ENCODE measurements around the gene ST8SIA2.

ST8SIA2 gene

DNA sequence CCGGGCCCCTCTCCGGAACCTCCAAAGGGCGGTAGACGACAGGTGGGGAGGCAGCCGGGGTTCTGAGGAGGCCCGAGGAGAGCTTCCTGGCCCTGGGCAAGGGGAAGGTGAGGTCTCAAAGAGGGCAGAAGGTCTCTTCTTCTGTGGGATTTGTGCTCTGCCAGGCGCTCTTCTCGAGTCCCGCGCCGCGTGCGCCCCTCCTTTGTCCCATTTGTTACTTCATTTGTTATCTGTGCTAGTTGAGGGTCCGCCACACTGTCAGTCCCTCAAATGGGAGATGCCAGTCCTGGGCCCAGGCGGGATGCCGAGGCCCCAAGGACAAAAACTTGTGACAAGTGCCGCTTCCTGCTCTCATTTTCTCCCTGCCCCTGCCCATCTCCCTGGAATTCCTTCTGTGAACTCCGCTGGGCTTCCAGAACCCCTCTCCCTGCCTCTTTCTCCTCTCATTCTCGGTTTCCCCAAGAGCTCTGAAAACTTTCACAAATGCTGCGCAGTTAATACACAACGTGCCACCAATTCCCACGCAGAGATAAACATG lies 1.5 kb downstream of the ST8SIA2 start:
- in situ Hi-C loops (cut with MboI; ENCODE audit: low sequenced_read_pairs): no loop called here

GRCh38 chr15:92399271-92399950 lies 5.7 kb downstream of the ST8SIA2 start:
- in situ Hi-C loops (cut with MboI; ENCODE audit: low sequenced_read_pairs): no loop called here

- in situ Hi-C loops (cut with MboI; ENCODE audit: low sequenced_read_pairs): no loop called here
Observed at GRCh38 chr15:92400573-92400972, 6.9 kb downstream of the ST8SIA2 start.

DNA sequence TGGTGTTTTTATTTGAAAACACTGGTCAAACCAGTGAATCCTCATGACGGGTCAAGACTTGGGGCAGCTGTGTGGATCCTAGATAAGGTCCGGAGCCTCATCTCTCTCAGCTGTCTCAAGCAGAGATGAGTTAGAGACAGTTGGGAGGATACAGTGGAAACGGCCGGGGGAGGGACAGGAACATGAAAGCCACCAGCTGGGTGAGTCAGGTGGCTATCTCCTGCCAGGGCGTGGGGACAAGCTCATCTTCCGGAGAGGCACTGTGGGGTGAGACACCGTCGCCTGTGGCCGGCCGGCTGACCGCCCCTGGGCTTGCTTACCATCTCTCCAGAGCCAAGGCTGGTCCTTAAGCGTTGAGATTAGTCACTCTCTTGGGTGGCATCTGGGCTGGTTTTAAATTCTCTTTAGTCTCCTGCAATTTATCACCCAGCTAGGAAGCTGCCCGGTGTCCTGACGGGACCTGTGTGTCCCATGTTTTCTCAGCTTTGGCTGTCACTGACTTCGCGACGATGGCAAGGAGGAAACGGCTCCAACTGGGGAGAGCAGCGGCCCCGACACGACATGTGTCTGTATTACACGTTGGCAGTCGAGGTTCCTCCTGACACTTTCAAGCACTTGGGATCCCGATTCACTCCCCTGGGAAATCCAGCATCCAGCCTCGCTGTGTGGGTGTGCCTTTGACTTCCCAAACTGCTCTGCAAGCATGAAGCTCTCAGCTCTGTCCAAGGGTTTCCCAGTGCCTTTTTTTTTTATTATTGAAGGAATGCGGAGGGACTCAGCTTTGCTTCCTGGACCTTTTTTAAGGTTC lies 7.5 kb downstream of the ST8SIA2 start:
- in situ Hi-C loops (cut with MboI; ENCODE audit: low sequenced_read_pairs): no loop called here

DNA sequence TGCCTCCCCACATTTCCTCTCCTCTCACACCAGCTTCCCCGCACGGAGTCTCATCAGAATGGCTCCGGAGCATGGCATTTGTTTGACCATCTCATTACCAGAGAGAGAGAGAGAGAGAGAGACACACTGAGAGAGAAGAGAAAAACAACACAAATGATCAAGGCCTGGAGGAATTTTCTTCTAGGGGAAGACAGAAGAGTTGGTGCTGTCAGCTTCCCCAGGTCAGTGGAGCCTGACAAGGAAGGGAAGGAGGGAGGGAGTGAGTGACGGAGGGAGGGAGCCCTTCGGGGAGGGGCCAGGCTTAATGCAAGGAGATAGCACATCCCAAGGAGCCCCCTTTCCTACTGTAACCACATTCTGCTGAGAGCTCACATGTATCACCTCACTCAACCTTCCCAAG lies 9.1 kb downstream of the ST8SIA2 start:
- in situ Hi-C loops (cut with MboI; ENCODE audit: low sequenced_read_pairs): no loop called here

DNA sequence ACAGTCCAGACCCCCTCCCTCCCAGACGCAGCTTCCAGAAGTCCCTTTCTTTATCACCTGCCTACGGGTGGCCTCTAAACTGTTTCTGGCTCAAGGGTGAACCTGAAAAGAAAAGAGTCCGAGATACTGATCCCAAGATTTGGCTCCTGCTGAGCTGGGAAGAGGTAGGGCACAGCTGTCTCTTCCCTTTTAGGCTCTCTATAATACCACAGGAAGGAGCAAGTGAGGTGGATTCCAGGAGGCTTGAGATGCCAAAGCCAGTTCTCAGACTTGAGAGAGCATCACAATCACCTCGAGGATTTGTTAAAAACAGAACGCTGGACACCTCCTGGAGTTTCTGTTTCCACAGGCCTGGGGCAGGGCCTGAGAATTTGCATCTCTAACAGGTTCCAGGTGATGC lies 12.3 kb downstream of the ST8SIA2 start:
- in situ Hi-C loops (cut with MboI; ENCODE audit: low sequenced_read_pairs): no loop called here

DNA sequence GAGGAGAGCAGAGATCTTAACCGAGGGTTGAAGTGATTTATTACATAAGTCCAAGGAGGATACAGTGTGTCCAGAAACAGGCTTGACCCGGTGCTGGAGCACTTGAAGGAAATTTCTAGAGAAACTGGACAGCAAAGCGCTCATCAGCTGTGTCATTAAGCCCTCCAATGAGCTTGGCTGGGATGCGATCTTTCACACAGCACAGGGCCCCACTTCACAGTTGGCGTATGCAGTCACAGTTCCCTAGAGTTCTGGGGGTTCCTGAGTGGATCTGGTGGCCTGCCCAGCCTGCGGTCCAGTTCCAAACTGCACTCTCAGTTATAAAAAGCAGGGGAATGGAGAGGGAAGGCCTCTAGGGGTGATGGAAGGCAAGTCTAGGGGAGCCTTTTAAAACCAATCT lies 13.6 kb downstream of the ST8SIA2 start:
- in situ Hi-C loops (cut with MboI; ENCODE audit: low sequenced_read_pairs): no loop called here

GRCh38 chr15:92407916-92408315 lies 14.2 kb downstream of the ST8SIA2 start:
- in situ Hi-C loops (cut with MboI; ENCODE audit: low sequenced_read_pairs): no loop called here

- in situ Hi-C loops (cut with MboI; ENCODE audit: low sequenced_read_pairs): no loop called here
Observed at GRCh38 chr15:92409006-92409405, 15.3 kb downstream of the ST8SIA2 start.

GRCh38 chr15:92409521-92409920 lies 15.8 kb downstream of the ST8SIA2 start:
- in situ Hi-C loops (cut with MboI; ENCODE audit: low sequenced_read_pairs): no loop called here

DNA sequence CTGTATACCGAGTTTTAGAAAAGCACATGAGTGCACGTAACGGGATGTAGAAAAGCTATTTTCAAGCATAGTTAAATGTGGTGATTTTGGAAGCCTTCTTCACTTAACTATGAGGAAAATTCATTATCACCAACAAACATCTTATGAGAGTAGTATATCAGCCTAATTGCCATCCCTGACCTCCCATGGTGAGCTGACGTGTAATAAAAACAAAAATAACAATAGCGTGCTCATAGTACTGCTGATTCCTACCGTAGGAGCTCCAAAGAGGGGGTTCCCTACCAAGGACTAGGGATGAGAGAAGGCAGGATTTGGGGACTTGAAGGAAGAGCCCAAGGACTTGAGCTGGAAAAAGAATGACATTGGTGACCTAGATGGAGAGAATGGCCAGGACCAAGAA lies 16.9 kb downstream of the ST8SIA2 start:
- in situ Hi-C loops (cut with MboI; ENCODE audit: low sequenced_read_pairs): no loop called here

- in situ Hi-C loops (cut with MboI; ENCODE audit: low sequenced_read_pairs): no loop called here
Observed at GRCh38 chr15:92411256-92411655, 17.6 kb downstream of the ST8SIA2 start.

DNA sequence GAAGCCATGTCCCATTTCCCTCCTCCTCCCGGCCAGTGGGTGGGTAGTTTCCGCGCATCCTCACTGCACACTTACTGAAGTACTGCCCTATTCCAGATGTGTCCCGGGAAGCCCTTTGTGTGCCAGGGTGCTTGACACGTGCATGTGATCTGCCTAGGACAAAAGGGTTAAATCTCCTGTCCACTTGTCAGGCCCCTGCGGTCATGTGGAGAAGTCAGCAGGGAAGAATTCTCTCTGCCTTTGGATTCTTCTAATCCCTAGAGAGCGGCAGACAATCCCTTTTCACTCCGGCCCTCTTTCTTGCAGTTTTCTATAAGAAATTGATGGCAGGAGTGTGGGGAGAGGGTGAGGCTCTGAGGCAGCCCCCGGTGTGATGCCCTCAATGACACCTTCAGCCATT lies 19.8 kb downstream of the ST8SIA2 start:
- in situ Hi-C loops (cut with MboI; ENCODE audit: low sequenced_read_pairs): no loop called here

DNA sequence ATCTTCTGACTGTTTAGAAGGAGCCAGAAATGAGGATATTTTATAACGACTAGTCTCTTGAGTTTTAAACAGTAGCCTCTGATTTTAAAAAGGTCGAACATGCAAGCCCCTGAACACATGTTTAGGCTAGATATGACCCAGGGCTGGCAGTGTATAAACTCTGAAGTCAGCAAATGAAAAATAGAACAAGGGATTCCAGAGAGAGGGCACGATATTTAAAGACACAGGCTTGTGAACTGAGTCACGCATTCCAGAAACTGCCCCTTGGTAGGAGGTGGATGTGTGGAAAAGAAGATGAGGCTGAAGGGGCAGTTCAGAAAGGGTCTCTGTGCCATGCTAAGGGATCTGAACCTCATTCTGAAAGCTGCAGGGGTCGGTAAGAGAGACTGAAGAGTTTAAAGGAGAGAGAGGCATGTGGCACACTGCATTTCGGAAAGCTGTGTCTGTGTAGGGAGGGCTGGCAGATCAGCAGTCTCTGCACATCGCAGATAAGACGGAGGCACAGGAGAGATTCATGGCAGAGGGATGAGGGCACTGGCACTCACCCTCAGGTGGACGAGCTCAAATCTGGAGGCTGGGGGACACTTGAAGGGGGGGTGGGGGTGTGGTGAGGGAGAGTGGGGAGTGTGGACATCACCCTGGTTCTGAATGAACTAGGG lies 22.1 kb downstream of the ST8SIA2 start:
- in situ Hi-C loops (cut with MboI; ENCODE audit: low sequenced_read_pairs): no loop called here

GRCh38 chr15:92416557-92416956 lies 22.9 kb downstream of the ST8SIA2 start:
- in situ Hi-C loops (cut with MboI; ENCODE audit: low sequenced_read_pairs): no loop called here

GRCh38 chr15:92417716-92418115 lies 24.0 kb downstream of the ST8SIA2 start:
- in situ Hi-C loops (cut with MboI; ENCODE audit: low sequenced_read_pairs): no loop called here

DNA sequence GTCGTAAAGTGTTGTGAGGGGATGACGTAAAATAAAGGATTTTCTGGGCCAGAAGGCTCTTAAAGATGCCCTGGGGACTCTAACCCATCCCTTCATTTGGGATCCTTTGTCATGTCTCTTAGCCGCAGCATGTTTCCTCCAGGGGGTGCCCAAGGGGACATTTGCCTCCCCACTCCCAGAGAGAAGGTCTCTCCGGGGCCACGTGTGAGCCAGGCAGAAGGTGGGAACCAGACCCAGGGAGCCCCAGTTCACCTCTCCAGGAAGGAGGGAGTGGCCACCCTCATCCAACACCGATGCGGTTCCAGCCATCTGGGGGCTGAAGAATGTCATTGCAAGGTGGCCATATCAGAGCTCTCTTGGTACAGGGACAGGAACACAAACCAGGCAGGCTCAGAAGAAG lies 25.2 kb downstream of the ST8SIA2 start:
- in situ Hi-C loops (cut with MboI; ENCODE audit: low sequenced_read_pairs): no loop called here

GRCh38 chr15:92421976-92422375 lies 28.3 kb downstream of the ST8SIA2 start:
- in situ Hi-C loops (cut with MboI; ENCODE audit: low sequenced_read_pairs): no loop called here

DNA sequence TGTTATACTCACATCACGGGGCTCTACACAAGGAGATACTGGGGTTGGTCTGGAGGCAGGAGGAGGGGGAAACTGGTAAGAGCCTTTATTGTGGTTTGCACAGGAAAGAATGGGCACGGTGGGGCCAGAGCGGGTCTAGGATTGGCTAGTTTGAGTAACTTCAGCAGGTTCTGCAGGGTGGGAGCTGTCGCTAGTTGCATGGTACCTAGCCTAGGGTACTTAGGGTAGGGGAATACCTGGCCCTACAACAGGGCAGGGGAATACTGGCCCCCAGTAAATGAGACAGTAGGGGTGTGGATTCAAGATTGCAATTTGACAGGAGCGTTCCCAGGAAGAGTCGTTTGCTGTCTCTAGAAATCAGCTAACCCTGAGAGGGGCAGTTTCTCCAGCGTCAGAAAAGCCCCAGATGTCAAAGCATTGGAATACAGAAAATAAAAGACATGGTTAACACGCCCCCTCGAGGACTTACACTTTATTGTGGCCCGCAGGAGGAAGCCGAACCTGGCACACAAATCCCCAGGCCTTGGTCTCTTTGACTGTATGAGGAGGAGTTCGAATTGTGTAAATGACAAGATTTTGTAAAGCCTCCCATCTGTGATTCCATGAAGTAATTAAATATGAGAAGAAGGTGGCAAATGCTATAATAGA lies 32.0 kb downstream of the ST8SIA2 start:
- in situ Hi-C loops (cut with MboI; ENCODE audit: low sequenced_read_pairs): no loop called here

DNA sequence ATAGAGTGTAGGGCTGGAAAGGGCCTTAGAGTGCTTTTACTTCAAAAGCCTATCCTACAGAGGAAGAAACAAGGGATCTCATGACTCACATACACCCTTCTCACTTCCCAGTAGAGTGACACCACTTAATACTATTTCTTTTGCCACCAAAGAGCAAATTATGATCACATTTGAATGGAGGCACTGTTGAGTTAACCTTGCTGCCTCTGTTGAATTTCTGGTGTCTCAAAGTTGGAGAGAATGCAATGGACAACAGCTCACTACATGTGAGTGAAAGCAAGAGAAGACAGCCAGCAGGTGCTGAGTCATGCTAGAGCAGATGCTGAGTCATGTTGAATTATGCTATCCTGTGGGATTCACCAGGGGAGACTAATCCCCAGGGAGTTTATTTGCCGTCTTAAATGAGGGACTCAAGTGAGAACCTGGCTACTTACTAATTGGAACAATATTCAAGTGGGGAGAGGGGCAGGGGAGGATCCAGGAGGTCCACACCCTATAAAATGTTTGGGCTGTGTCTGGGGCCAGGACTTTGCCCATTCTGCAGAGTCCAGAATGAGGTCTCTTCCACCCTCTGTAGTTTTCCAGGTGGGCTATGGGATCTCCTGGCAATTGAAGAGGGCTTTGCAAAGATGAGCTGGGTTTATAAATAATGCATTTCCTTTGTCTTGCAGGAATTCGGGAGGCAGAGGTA lies 35.8 kb downstream of the ST8SIA2 start:
- in situ Hi-C loops (cut with MboI; ENCODE audit: low sequenced_read_pairs): no loop called here

GRCh38 chr15:92430069-92430440 lies 36.4 kb downstream of the ST8SIA2 start:
- in situ Hi-C loops (cut with MboI; ENCODE audit: low sequenced_read_pairs): no loop called here

Data from HL-60/S4 treated with retinoic acid at 250 ng/mL for 4 days and 3 days (cell line).